ENCODE results near the gene ZNF536. TPM values are rescaled to one million over a fixed set of nuclear protein-coding genes. Genes with fewer than 3 reads are reported as not detected.

Gene ZNF536
- total and polyA plus RNA-seq, 2 donors (not counting 1 experiment from before 2014, with no cell fraction given): not detected

DNA sequence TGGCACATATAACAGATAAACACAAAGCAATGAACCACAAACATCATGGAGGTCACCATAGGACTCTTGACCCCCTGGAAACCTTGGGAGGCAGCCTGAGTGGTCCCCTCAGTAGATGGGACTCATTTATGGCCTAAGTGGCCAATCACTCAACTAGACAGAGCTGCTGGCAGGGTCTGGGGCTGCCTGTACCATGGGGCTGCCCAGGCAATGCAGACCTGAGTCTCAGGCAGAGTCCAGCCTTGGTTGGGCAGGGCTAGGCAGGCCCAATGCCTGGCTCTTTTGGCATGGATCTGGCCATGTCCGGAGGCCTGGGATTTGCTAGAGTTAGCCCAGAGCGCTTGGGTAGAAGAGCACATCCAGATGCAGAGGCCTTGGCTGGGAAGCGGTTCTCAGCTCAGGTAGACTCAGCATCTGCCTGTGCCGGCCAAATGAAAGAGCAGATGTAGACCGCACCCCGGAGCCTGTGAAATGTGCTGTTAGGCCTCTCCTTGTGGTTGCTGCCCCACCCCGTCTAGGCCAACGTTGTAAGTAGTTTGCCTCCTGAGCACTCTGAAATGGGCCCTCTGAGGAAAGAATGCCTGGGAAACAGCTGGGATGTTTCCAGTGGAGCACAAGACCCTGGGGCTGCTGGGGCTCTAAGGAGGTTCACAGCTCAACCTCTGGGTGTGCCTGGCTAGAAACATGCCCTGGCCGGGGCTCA lies 171.2 kb downstream of the ZNF536 start:
- Mint-ChIP-seq H3K27ac (no peak overlapping the region), H3K4me1 (no peaks in the 10 kb centered on the region), H3K27me3 (no peaks in the 10 kb centered on the region), H3K4me3 (no peak overlapping the region), H3K9me3 (ENCODE audit: insufficient read depth) (no peaks in the 10 kb centered on the region)
- no peaks in the 10 kb centered on the region for H3K79me2 ChIP-seq (ENCODE audit: control insufficient read depth, insufficient read depth, low read length)
- H2AFZ ChIP-seq (ENCODE audit: insufficient read depth, low read depth, low read length, poor library complexity, severe bottlenecking): no peak overlapping the region
- no peak overlapping the region for H3K9ac ChIP-seq (ENCODE audit: low read length)
- no peaks in the 10 kb centered on the region for H3K4me1 ChIP-seq (ENCODE audit: control insufficient read depth in 2 of 2, insufficient read depth in 2 of 2, low read length in 2 of 2)
- ATAC-seq (ENCODE audit: low read depth) (no peak), DNase-seq (no peak)
- ChIA-PET CTCF (no interaction called here), POLR2A (no interaction called here)
- H3K36me3 ChIP-seq (replicated peaks in 1 of 2; ENCODE audit: control extremely low read depth in 1 of 2, control insufficient read depth in 1 of 2, extremely low read depth in 1 of 2, insufficient read depth in 2 of 2, low read length in 1 of 2): no peaks in the 10 kb centered on the region
- H3K27ac ChIP-seq (ENCODE audit: low read length in 2 of 2): no peak overlapping the region
- H4K20me1 ChIP-seq (ENCODE audit: control insufficient read depth, insufficient read depth, low read length, poor library complexity, severe bottlenecking): no peaks in the 10 kb centered on the region
- H3K4me3 ChIP-seq (ENCODE audit: control extremely low read depth in 1 of 5, extremely low read depth in 1 of 5, insufficient read depth in 1 of 5, low read depth in 2 of 5, low read length in 4 of 5): no peak overlapping the region
- no peaks in the 10 kb centered on the region for H3K27me3 ChIP-seq (replicated peaks in 1 of 4; ENCODE audit: control extremely low read depth in 1 of 4, control insufficient read depth in 3 of 4, insufficient read depth in 4 of 4, low read length in 3 of 4)
- WGBS (ENCODE audit: insufficient coverage): 95% methylated on average over 9 of the region's 9 CpGs
- no peak for TF ChIP-seq EZH2 (IDR thresholded peaks at IDR 0.05; ENCODE audit: borderline replicate concordance, insufficient read depth, low read depth, low read length, poor library complexity, severe bottlenecking)
- TF ChIP-seq, protein P1, sequence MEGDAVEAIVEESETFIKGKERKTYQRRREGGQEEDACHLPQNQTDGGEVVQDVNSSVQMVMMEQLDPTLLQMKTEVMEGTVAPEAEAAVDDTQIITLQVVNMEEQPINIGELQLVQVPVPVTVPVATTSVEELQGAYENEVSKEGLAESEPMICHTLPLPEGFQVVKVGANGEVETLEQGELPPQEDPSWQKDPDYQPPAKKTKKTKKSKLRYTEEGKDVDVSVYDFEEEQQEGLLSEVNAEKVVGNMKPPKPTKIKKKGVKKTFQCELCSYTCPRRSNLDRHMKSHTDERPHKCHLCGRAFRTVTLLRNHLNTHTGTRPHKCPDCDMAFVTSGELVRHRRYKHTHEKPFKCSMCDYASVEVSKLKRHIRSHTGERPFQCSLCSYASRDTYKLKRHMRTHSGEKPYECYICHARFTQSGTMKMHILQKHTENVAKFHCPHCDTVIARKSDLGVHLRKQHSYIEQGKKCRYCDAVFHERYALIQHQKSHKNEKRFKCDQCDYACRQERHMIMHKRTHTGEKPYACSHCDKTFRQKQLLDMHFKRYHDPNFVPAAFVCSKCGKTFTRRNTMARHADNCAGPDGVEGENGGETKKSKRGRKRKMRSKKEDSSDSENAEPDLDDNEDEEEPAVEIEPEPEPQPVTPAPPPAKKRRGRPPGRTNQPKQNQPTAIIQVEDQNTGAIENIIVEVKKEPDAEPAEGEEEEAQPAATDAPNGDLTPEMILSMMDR (IDR thresholded peaks at IDR 0.05): no peak
- H3K9me3 ChIP-seq (ENCODE audit: control extremely low read depth in 1 of 3, control insufficient read depth in 2 of 3, insufficient read depth in 1 of 3, low read length in 2 of 3): peaks cover 0 to 31% (median 0%) of the 10 kb centered on the region in 3 donors
- no peak overlapping the region for H3K4me2 ChIP-seq (replicated peaks; ENCODE audit: low read depth, low read length, poor library complexity, severe bottlenecking)
- intact Hi-C loops (cut with micrococcal nuclease): no loop called here

DNA sequence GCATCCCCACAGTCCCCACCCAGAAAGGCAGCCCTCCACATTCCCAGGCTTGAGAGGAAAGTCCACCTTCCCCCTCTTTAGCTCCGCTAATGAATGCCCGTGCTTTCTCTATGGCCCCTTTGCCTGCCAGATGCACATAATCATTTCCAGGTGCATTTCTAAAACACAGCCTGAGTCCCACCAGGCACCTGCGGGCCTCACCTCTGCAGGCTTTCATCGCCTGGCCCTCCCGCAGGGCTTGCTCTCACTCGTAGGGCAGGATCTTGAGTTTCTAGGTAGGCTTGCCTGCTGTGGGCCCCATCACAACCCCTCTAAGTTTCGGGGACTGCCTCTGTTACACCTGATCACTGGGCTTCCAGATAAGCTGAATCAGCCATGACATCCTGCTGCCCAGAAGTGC lies 173.6 kb downstream of the ZNF536 start:
- 95% methylated on average over 6 of the region's 7 CpGs for WGBS (ENCODE audit: insufficient coverage)
- no peak overlapping the region for H3K9ac ChIP-seq (ENCODE audit: low read length)
- H3K9me3 ChIP-seq (ENCODE audit: control extremely low read depth in 1 of 3, control insufficient read depth in 2 of 3, insufficient read depth in 1 of 3, low read length in 2 of 3): peaks cover 0 to 31% (median 0%) of the 10 kb centered on the region in 3 donors
- H3K4me1 Mint-ChIP-seq: no peaks in the 10 kb centered on the region
- H3K4me2 ChIP-seq (replicated peaks; ENCODE audit: low read depth, low read length, poor library complexity, severe bottlenecking): no peak overlapping the region
- ChIA-PET POLR2A (no interaction called here), CTCF (no interaction called here)
- H3K36me3 ChIP-seq (replicated peaks in 1 of 2; ENCODE audit: control extremely low read depth in 1 of 2, control insufficient read depth in 1 of 2, extremely low read depth in 1 of 2, insufficient read depth in 2 of 2, low read length in 1 of 2): no peaks in the 10 kb centered on the region
- DNase-seq (no peak), ATAC-seq (ENCODE audit: low read depth) (no peak)
- no peak for TF ChIP-seq EZH2 (IDR thresholded peaks at IDR 0.05; ENCODE audit: borderline replicate concordance, insufficient read depth, low read depth, low read length, poor library complexity, severe bottlenecking)
- TF ChIP-seq, protein P1 (IDR thresholded peaks at IDR 0.05): no peak
- H3K9me3 Mint-ChIP-seq (ENCODE audit: insufficient read depth): no peaks in the 10 kb centered on the region
- H3K27me3 ChIP-seq (replicated peaks in 1 of 4; ENCODE audit: control extremely low read depth in 1 of 4, control insufficient read depth in 3 of 4, insufficient read depth in 4 of 4, low read length in 3 of 4): no peaks in the 10 kb centered on the region
- H4K20me1 ChIP-seq (ENCODE audit: control insufficient read depth, insufficient read depth, low read length, poor library complexity, severe bottlenecking): no peaks in the 10 kb centered on the region
- no peaks in the 10 kb centered on the region for H3K27me3 Mint-ChIP-seq
- H2AFZ ChIP-seq (ENCODE audit: insufficient read depth, low read depth, low read length, poor library complexity, severe bottlenecking): no peak overlapping the region
- H3K27ac Mint-ChIP-seq: no peak overlapping the region
- H3K27ac ChIP-seq (ENCODE audit: low read length in 2 of 2): no peak overlapping the region
- no peak overlapping the region for H3K4me3 ChIP-seq (ENCODE audit: control extremely low read depth in 1 of 5, extremely low read depth in 1 of 5, insufficient read depth in 1 of 5, low read depth in 2 of 5, low read length in 4 of 5)
- intact Hi-C loops (cut with micrococcal nuclease): no loop called here
- H3K79me2 ChIP-seq (ENCODE audit: control insufficient read depth, insufficient read depth, low read length): no peaks in the 10 kb centered on the region
- H3K4me3 Mint-ChIP-seq: no peak overlapping the region
- H3K4me1 ChIP-seq (ENCODE audit: control insufficient read depth in 2 of 2, insufficient read depth in 2 of 2, low read length in 2 of 2): no peaks in the 10 kb centered on the region

All from B cell (primary cell).